HTERT RPE-1 (cell line): ENCODE data around the gene TCOF1.

ENCODE experiments used
- in situ Hi-C: fragments of 300-500 bp; cut with MboI; formaldehyde crosslinking; loops from 4 replicates; pipeline ENCODE4 v1.14.3; 2020; ENCODE audit warnings: low sequenced_read_pairs

The TCOF1 gene

DNA sequence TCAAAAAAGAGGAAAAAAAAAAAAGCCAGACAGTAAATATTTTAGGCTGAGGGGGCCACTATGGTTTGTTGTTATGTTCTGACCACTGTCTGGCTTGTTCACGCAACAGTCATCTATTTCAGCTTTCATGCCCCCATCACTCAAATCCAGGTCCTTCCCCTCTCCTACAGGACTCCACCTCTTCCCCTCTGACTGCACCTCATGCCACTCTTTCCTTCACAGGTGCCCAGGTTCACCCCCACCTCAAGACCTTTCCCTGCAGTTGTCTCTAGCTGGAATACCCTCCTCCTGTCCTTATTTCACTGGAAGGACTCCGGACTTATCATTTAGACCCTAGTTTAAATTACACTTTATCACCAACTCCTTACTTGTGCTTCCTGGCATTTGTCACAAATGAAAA lies 88.6 kb downstream of the TCOF1 start:
- in situ Hi-C loops, result no loop called here

DNA sequence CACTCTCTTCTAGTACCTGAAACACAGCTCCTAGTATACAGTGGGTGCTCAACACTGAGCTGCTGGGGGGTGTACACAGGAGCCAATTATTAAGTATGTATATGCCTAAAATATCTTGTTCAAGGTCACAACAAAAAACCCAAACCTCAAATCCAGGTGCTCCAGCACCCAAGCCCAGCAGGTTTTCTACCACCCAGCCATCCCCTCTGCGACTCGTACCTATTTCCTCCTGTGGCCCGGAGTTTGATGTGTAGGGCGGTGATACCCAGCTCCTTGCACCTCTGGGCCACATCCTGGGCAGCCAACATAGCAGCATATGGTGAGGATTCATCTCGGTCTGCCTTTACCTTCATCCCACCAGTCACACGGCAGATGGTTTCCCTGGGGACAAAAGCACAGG lies 89.1 kb downstream of the TCOF1 start:
- in situ Hi-C loops, result no loop called here

DNA sequence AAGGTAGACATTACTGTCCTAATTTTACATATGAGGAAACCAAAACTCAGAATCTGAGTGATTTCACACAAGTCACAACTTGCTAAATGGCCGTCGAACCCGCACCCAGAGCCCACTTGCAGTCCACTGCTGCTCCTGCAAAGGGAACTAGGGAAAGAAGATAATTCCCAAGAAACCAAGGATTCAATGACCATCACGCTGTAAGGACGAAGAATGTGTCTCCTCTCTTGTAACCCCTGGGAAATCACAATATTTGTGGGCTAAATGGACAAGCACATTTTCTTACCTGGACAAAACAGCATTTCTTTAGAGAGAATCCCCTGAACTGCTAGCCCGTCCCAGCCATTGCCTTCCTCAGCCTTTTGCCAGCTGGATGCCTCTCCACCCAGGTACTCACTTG lies 89.7 kb downstream of the TCOF1 start:
- in situ Hi-C loops, result no loop called here

DNA sequence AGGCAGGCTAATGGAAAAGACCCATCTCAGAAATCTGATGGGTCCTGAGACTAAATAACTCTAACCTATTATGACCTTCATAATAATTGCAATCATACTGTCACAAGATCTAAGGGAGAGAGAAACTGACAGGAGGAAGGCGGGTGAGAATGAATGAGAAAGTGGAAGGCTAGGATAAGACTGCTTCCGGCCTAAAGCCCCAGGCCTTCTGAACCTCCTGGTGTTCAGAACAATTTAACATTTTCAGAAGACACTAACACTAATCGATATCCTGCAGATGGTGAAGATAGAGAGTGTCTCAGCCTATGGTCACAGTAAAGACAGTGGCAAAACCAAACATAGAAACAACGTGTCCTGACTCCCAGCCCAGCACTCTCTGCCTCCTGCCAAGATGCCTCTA lies 90.8 kb downstream of the TCOF1 start:
- in situ Hi-C loops, result no loop called here

DNA sequence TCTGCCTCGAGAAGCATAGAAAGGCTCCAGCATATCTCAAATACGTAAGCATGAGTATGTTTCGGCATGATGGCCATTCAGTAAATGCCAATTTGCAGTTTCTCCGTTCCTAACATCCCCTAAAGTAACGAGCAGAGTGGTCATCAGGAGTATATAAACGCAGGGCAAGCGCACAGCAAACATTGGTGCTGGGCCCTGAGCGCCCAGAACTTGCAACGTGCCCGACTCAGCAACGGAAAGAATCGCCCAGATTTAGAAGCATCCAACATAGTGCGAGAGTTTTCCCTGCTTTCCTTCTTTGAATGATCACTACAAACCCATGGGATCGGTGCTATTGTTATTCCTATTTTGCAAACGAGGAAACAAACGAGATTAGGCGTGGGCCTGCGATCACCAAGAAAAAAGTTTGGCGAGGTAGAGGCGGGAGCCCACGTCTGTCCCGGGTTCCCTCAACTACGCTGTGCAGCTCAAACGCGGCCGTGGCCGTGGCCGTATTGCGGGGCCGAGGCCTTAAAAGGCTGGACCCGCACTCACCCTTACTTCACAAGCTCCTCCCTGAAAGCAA lies 91.5 kb downstream of the TCOF1 start:
- in situ Hi-C loops, result no loop called here
